ENCODE data around the gene SPATA16. TPM values are rescaled to one million over a fixed set of nuclear protein-coding genes. Genes with fewer than 3 reads are reported as not detected.

Gene SPATA16
- total RNA-seq, 1 experiment from 2014 or later = not detected

DNA sequence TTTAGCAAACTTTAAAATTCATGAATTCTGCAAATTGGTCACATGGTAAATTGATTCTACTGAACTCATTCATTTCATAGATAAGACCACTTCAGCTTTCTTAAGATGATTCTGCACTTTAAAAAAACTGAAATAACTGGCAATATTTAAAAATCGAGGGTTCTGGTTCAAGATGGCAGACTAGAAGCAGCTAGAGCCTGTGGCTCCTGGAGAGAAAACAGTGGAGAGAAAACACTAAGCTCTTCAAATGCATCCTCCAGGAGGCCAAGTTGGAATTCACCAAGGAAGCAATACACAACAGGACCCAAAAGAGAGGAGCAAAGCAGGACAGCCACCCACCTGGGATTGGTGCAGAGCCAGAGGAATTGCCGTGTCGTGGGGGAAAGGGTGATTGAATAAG lies 132.1 kb downstream of the SPATA16 start:
- no peak overlapping the region for H3K27ac ChIP-seq
- H3K27me3 ChIP-seq (replicated peaks) = peaks cover 6% of the 10 kb centered on the region; the same call in 1 of the 2 replicates
- no peak overlapping the region for H3K4me3 ChIP-seq
- no peaks in the 10 kb centered on the region for H3K9me3 ChIP-seq (replicated peaks)
- H3K4me1 ChIP-seq (replicated peaks) = no peaks in the 10 kb centered on the region
- no peaks in the 10 kb centered on the region for H3K36me3 ChIP-seq
- no peak for DNase-seq (ENCODE audit: low read depth in 1 of 2, low spot score in 2 of 2)

DNA sequence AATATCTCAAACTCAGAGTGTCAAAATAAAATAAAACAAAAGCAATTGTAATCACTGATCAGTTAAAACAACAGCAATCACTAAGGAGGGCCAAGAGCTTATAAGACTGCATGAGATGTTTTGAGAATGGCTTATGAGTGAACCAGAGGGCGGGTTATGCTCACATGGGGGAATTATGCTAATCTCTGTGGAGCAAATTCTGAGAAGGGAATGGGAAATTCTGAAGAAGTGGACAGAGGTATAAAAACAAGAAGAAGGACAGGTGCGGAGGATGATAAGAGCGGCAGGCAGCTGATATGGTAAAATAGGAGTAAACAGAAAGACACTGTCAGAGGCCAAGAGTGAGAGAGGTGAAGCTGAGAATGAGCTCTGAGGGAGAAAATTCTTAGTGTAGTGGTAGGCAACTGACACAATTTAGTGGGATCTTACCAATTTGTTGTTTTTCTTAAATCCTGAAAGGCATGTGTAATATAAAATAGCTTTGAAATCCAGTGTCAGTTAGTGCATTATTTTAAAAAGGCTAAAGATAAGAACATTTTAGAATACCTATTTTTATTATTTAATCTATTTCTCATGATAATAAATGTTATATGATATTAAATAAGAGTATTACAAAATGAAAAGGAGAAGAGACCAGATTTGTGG lies 133.8 kb downstream of the SPATA16 start:
- Histone ChIP-seq H3K27me3 (replicated peaks) (peaks cover 6% of the 10 kb centered on the region; the same call in 1 of the 2 replicates), H3K9me3 (replicated peaks) (no peaks in the 10 kb centered on the region), H3K4me3 (no peak overlapping the region), H3K27ac (no peak overlapping the region), H3K4me1 (replicated peaks) (no peaks in the 10 kb centered on the region), H3K36me3 (no peaks in the 10 kb centered on the region)
- no peak for DNase-seq (ENCODE audit: low read depth in 1 of 2, low spot score in 2 of 2)

DNA sequence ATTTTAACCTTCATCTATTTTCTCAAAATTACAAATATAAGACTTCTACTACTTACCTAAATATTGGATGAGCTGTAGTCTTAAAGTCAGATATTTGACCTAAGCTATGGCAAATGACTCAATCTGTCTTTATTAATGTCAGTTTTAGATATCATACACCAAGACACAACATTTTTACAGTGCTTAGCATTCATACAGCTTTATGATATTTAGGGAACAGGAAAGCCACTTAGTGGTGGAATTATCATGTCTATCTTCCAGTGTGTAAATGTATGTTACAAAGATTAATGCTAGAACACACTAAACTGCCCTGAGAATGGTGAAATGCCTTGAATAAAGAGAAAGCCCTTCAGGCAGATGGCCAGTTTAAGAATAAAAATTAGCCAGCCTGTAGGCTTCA lies 135.0 kb downstream of the SPATA16 start:
- no peaks in the 10 kb centered on the region for H3K9me3 ChIP-seq (replicated peaks)
- H3K4me3 ChIP-seq = no peak overlapping the region
- no peak for DNase-seq (ENCODE audit: low read depth in 1 of 2, low spot score in 2 of 2)
- H3K4me1 ChIP-seq (replicated peaks) = no peaks in the 10 kb centered on the region
- no peaks in the 10 kb centered on the region for H3K36me3 ChIP-seq
- peaks cover 6% of the 10 kb centered on the region; the same call in 1 of the 2 replicates for H3K27me3 ChIP-seq (replicated peaks)
- no peak overlapping the region for H3K27ac ChIP-seq

DNA sequence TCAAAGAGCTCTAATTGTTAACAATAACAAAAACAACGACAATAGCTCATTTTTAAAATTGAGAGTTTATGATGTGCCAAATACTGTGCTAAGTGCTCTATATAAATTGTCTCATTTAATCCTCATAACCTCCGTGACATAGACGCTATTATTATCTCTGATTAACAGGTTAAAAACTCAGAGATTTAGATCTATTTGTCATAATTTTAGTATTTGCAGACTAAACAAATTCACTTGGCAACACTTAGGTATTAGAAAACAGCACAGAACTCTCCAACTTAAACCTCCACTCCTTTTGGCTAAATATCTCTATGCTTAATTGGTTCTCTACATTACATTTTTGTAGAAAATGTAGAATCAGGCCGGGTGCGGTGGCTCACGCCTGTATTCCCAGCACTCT lies 136.4 kb downstream of the SPATA16 start:
- Histone ChIP-seq H3K27me3 (replicated peaks) (peaks cover 6% of the 10 kb centered on the region; the same call in 1 of the 2 replicates), H3K9me3 (replicated peaks) (no peaks in the 10 kb centered on the region), H3K4me3 (no peak overlapping the region), H3K36me3 (no peaks in the 10 kb centered on the region), H3K27ac (no peak overlapping the region), H3K4me1 (replicated peaks) (no peaks in the 10 kb centered on the region)
- DNase-seq (ENCODE audit: low read depth in 1 of 2, low spot score in 2 of 2) = no peak

DNA sequence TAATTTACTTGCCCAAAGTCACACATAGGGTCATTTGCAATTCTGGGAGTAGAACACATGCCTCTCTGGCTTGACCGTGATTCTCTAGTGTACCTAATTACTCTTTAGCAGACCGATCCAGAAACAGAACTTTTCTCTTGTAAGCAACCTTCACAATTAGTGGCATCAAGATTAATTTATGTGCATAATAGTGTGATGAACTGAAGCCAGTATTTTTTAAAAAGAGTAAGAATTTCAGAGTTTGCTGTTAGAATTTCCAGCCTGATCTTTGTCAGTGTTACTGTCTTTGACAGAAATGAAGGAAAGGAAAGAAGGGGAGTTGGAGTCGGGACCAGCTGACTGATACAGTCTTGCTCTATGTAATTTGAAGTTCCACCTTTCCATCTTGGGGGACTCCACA lies 137.1 kb downstream of the SPATA16 start:
- Histone ChIP-seq H3K36me3 (no peaks in the 10 kb centered on the region), H3K27ac (no peak overlapping the region), H3K27me3 (replicated peaks) (peaks cover 6% of the 10 kb centered on the region; the same call in 1 of the 2 replicates), H3K4me3 (no peak overlapping the region), H3K9me3 (replicated peaks) (no peaks in the 10 kb centered on the region), H3K4me1 (replicated peaks) (no peaks in the 10 kb centered on the region)
- no peak for DNase-seq (ENCODE audit: low read depth in 1 of 2, low spot score in 2 of 2)

DNA sequence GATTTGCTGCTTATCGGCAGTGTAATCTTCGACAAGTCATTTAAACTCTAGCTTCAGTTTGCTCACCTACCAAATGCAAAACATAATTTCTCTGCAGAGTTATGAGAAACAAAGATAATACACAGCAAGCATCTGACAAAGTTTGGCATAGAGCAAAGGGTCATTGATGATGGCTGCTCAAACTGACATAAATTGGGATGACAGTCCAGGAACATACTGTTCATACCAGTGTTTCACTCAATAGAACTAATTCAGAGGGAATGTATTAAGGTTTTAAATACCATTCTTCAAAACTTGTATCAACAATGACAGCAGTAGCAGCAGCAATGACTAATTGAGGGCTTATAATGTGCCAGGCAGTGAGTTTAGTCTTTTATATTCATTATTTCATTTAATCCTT lies 137.6 kb downstream of the SPATA16 start:
- H3K27ac ChIP-seq = no peak overlapping the region
- no peak overlapping the region for H3K4me3 ChIP-seq
- no peaks in the 10 kb centered on the region for H3K36me3 ChIP-seq
- no peaks in the 10 kb centered on the region for H3K4me1 ChIP-seq (replicated peaks)
- DNase-seq (ENCODE audit: low read depth in 1 of 2, low spot score in 2 of 2) = no peak
- H3K27me3 ChIP-seq (replicated peaks) = peaks cover 6% of the 10 kb centered on the region; the same call in 1 of the 2 replicates
- H3K9me3 ChIP-seq (replicated peaks) = no peaks in the 10 kb centered on the region

DNA sequence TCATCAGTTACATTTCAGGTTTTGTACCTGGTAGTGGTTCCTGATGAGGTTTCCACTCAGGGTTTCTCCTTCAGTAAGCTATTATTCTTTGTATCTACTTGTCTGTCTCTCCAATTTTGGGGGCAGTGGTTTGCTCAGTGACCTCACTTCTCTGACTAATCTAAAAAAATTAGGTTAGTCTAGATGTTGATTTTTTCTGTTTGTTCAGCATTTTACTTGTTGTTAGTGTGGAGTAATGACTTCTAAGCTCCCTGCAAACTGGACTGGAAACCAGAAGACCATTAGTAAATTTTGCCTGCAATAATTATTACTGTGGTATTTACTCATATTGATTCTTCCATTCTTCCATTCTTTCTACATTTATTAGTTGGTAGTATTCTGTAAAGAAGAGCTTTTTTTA lies 139.4 kb downstream of the SPATA16 start:
- H3K4me3 ChIP-seq = no peak overlapping the region
- DNase-seq (ENCODE audit: low read depth in 1 of 2, low spot score in 2 of 2) = no peak
- peaks cover 12% of the 10 kb centered on the region; the same call in 1 of the 2 replicates for H3K27me3 ChIP-seq (replicated peaks)
- no peak overlapping the region for H3K27ac ChIP-seq
- H3K4me1 ChIP-seq (replicated peaks) = no peaks in the 10 kb centered on the region
- H3K9me3 ChIP-seq (replicated peaks) = no peaks in the 10 kb centered on the region
- no peaks in the 10 kb centered on the region for H3K36me3 ChIP-seq

DNA sequence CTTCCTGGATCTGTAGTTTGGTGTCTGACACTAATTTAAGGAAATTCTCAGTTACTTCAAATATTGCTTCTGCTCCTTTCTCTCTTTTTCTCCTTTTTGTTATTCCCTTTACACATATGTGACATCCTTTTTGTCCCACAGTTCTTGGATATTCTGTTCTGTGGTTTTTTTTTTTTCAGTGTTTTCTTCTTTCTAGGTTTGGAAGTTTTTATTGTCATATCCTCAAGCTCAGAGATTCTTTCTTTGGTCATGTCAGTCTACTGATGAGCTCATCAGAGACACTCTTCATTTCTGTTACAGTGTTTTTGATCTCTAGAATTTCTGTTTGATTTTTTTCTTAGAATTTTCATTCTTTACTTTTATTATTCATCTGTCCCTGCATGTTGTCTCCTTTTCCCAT lies 140.5 kb downstream of the SPATA16 start:
- no peak overlapping the region for H3K4me3 ChIP-seq
- H3K27me3 ChIP-seq (replicated peaks) = peaks cover 9% of the 10 kb centered on the region; the same call in 1 of the 2 replicates
- DNase-seq (ENCODE audit: low read depth in 1 of 2, low spot score in 2 of 2) = no peak
- H3K9me3 ChIP-seq (replicated peaks) = no peaks in the 10 kb centered on the region
- no peaks in the 10 kb centered on the region for H3K36me3 ChIP-seq
- no peaks in the 10 kb centered on the region for H3K4me1 ChIP-seq (replicated peaks)
- H3K27ac ChIP-seq = no peak overlapping the region

DNA sequence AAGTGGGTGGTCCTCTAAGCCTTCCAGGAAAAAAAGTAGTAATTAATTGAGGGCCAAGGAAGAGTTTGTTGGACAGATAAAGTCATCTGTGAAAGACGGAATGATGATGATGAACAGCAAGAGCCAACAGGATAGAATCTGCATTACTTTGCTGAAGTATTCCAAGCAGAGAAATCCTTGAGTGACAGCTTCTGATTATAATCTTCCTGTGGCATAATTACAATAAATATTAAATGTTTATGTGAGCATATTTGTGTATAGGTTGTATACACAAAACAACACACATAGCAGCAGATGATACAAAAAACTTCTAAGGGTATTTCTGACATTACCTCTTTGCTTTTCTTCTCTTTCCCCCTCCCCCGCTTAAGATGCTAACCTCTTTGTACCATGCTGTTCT lies 147.6 kb downstream of the SPATA16 start:
- H3K27ac ChIP-seq = no peak overlapping the region
- peaks cover 6% of the 10 kb centered on the region; the same call in 1 of the 2 replicates for H3K27me3 ChIP-seq (replicated peaks)
- H3K4me1 ChIP-seq (replicated peaks) = no peaks in the 10 kb centered on the region
- no peaks in the 10 kb centered on the region for H3K36me3 ChIP-seq
- H3K4me3 ChIP-seq = no peak overlapping the region
- no peak for DNase-seq (ENCODE audit: low read depth in 1 of 2, low spot score in 2 of 2)
- H3K9me3 ChIP-seq (replicated peaks) = no peaks in the 10 kb centered on the region

DNA sequence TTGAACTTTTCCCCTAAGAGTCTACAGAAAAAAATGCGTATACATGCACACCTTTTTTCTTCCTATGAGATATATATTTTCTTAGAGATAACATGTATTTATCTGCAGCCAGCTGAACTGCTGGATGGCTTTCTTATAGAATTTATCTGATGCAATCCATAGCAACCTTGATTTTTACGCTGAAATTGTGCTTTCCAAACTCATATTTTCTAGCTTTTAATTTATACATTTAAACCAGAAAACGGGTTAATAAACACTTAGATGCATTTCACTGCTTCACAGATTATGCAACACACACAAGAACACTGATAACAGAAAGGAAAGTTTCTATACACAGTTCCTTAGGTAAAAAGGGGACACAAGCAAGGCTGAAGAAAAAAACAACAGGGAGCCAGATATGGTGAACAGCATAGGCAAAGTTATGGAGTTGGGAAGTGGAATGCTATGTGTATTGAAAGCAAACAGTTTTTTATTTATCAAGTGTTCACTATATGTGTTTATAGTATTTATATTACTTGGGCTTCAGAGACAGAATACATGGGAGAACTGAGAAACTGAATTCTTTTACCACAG lies 149.5 kb downstream of the SPATA16 start:
- H3K4me3 ChIP-seq = no peak overlapping the region
- no peaks in the 10 kb centered on the region for H3K36me3 ChIP-seq
- H3K9me3 ChIP-seq (replicated peaks) = no peaks in the 10 kb centered on the region
- H3K4me1 ChIP-seq (replicated peaks) = no peaks in the 10 kb centered on the region
- H3K27ac ChIP-seq = no peak overlapping the region
- DNase-seq (ENCODE audit: low read depth in 1 of 2, low spot score in 2 of 2) = no peak
- no peaks in the 10 kb centered on the region; the same call in 1 of the 2 replicates for H3K27me3 ChIP-seq (replicated peaks)

DNA sequence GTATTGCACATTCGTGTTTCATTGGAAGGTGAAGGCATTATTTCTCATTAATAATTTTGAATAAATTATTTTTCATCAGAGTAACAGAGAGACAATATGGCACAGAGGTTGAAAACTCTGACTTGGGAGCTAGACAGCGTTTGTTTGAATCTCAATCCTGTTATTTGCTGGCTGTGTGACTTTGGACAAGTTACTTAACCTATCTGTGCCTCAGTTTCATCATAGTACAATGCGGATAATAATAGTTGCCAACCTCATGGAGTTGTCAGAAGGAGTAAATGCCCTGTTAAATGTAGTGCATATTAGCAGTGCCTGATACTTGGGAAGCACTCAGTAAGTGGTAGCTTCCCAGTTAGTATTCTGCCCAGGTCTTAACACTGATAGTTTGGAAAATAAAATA lies 151.7 kb downstream of the SPATA16 start:
- Histone ChIP-seq H3K27ac (no peak overlapping the region), H3K9me3 (replicated peaks) (no peaks in the 10 kb centered on the region), H3K4me3 (no peak overlapping the region), H3K4me1 (replicated peaks) (no peaks in the 10 kb centered on the region), H3K36me3 (no peaks in the 10 kb centered on the region), H3K27me3 (replicated peaks) (no peaks in the 10 kb centered on the region)
- no peak for DNase-seq (ENCODE audit: low read depth in 1 of 2, low spot score in 2 of 2)

DNA sequence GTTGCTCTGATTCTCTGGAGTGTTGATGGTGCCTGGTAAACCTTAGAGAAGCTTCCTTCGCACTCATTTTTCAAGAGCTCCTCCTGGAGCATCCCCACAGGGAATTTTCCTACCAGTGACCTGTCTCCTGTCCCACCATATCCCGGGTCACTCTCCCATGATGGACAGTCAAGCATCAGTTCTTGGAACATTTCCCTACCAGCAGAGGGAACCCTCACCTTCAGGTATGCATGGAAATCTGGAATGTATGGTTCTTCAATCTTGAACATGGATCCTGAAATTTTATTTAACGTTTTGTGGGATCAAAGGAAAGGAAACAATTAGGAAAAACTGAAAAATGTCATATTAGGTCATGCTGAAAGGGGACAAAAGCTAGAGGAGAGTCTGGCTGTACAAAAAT lies 153.8 kb downstream of the SPATA16 start:
- no peaks in the 10 kb centered on the region for H3K4me1 ChIP-seq (replicated peaks)
- H3K9me3 ChIP-seq (replicated peaks) = no peaks in the 10 kb centered on the region
- H3K36me3 ChIP-seq = no peaks in the 10 kb centered on the region
- no peak overlapping the region for H3K4me3 ChIP-seq
- H3K27ac ChIP-seq = no peak overlapping the region
- no peak for DNase-seq (ENCODE audit: low read depth in 1 of 2, low spot score in 2 of 2)
- no peaks in the 10 kb centered on the region for H3K27me3 ChIP-seq (replicated peaks)

DNA sequence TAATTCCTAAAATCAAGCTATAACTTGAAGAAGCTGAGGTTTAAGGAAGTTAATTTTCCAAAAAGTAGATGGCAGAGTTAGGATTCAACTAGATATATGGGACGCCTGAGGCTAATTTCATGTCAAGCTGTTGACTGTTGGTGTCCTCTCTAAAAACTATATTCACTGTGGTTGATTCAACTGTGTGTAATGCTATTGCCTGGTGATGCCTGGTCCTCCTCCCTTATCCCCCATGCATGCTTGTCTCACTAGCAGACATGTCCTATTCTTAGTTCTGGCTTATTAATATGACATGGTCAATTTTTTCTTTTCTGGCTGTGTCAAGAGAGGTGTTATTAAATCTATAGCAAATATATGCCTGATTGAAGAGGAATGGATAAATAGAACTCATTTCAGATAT lies 156.1 kb downstream of the SPATA16 start:
- H3K27ac ChIP-seq = no peak overlapping the region
- H3K27me3 ChIP-seq (replicated peaks) = no peaks in the 10 kb centered on the region
- H3K4me1 ChIP-seq (replicated peaks) = no peaks in the 10 kb centered on the region
- H3K36me3 ChIP-seq = no peaks in the 10 kb centered on the region
- no peak overlapping the region for H3K4me3 ChIP-seq
- no peak for DNase-seq (ENCODE audit: low read depth in 1 of 2, low spot score in 2 of 2)
- no peaks in the 10 kb centered on the region for H3K9me3 ChIP-seq (replicated peaks)

DNA sequence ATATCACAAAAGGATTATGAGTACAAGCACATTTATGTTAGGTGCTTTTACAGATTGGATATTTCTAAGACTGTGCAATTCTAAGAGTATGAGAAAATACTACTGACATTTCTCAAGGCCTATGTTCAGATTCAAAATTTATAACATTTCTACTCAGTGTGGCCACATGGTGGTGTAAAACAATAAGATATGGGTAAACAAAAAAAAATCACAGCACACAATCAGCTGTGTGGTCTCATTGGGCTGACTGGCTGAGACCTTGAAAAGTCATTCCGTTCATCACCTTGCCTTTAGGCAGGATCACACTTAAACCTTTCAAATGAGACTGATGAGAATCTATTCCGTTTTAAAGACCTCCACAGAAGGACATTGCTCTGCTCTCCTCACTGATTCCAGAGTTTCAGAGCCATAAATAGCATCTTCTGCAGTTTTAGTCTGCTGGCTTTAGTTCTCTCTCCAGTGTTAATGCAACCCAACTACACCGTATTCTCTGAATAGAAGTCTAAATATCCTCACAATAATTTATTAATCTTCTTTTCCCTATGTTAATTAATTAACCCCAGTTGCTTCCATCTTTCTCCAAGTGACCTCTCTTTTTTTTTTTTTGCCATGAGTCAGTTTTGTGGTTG lies 158.2 kb downstream of the SPATA16 start:
- H3K4me1 ChIP-seq (replicated peaks) = no peaks in the 10 kb centered on the region
- DNase-seq (ENCODE audit: low read depth in 1 of 2, low spot score in 2 of 2) = no peak
- H3K4me3 ChIP-seq = no peak overlapping the region
- no peaks in the 10 kb centered on the region for H3K9me3 ChIP-seq (replicated peaks)
- no peaks in the 10 kb centered on the region for H3K36me3 ChIP-seq
- H3K27me3 ChIP-seq (replicated peaks) = no peaks in the 10 kb centered on the region
- H3K27ac ChIP-seq = no peak overlapping the region
